22Rv1 (cell line): ENCODE results near the gene PNP.

ENCODE experiments used
- CTCF ChIP-seq: fragments of 450-650 bp; IDR thresholded peaks from 2 replicates; pipeline ENCODE4 v1.5.1; 2017; ENCODE audit warnings: mild to moderate bottlenecking
- ZFX ChIP-seq: fragments of 450-650 bp; IDR thresholded peaks from 2 replicates; pipeline ENCODE4 v1.6.1; 2017; ENCODE audit warnings: antibody characterized with exemption, borderline replicate concordance

DNA sequence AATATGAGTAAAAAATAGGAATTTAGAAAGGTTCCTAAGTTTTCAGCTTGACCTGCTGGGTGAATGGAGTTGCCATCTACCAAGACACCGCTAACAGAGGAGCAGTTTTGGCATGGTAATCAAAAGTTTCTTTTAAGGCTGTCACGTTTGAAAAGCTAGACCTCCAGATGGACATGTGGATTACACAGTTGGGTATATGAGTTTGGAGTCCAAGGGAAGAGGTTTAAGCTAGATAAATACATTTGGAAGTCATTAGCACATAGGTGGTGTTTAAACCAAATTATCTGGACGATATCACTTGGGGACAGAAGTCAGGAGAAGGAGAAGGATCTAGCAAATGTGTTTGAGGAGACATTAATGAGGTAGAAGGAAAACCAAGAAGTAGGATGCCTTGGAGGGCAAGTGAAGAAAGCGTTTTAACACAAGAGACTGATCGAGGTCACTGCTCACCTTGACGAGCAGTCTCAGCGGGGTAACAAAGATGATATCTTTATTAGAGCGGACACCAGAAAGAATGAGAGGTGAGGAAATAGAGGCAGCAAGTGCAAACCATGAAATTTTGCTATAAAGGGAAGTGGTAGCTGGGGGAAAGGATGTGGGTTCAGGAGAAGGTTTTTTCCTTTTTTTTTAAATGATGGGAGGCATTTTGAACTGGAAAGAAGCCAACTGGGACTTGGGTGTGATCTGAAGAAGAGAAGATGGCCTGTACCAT lies 17.6 kb downstream of the PNP start:
- TF ChIP-seq CTCF = no peak
- TF ChIP-seq ZFX = no peak
